Tibial nerve (tissue), 4 donors: ENCODE data around the gene MEGF6. TPM values are rescaled to one million over a fixed set of nuclear protein-coding genes. Genes with fewer than 3 reads are reported as not detected.
"Not testable (repeated sequence)": the region's sequence is repeated elsewhere in the genome, so short reads cannot be mapped to it uniquely, and the experiment has no call there.

Experiments
- DNase-seq, 2 donors: peaks; one replicate each; pipeline ENCODE4 v3.0.0-alpha.2; 2019; ENCODE audit warnings: low spot score in 2 of 2
- H3K27ac ChIP-seq, 4 donors: fragments of 200-600 bp; sonication (generic) in 3 of 4; one replicate each; pipeline ENCODE4 v1.5.1; 2017 to 2019; ENCODE audit warnings: mild to moderate bottlenecking in 1 of 4
- H3K27me3 ChIP-seq, 2 donors: fragments of 200-600 bp; sonication (generic) in 1 of 2; one replicate each; pipeline versions ENCODE4 v1.5.1 to v1.6.0; 2017 to 2019
- H3K36me3 ChIP-seq, 3 donors: fragments of 200-600 bp; sonication (generic); one replicate each; pipeline ENCODE4 v1.5.1; 2018 to 2019
- H3K4me1 ChIP-seq, 4 donors: fragments of 200-600 bp; sonication (generic) in 3 of 4; one replicate each; pipeline ENCODE4 v1.5.1; 2017 to 2019
- H3K4me3 ChIP-seq, 4 donors: fragments of 200-600 bp; sonication (generic) in 3 of 4; one replicate each; pipeline ENCODE4 v1.5.1; 2017 to 2019; ENCODE audit warnings: mild to moderate bottlenecking in 1 of 4, moderate library complexity in 1 of 4
- H3K9me3 ChIP-seq, 4 donors: fragments of 200-600 bp; sonication (generic) in 3 of 4; one replicate each; pipeline ENCODE4 v1.5.1; 2017 to 2019
- CTCF ChIP-seq, 5 experiments: fragments of 200-600 bp in 3 of 5; fragments of 450-650 bp in 2 of 5; sonication (generic) in 3 of 5; IDR thresholded peaks; one replicate each; pipeline ENCODE4 v1.5.1; 2016 to 2019; ENCODE audit warnings: antibody characterized with exemption in 5 of 5, mild to moderate bottlenecking in 3 of 5, moderate library complexity in 2 of 5
- EP300 ChIP-seq, 2 donors: sonication (generic); formaldehyde crosslinking; IDR thresholded peaks; one replicate each; pipeline ENCODE4 v1.6.1; 2017; ENCODE audit warnings: antibody characterized with exemption in 2 of 2, mild to moderate bottlenecking in 1 of 2
- POLR2A ChIP-seq, 2 donors: fragments of 450-650 bp; IDR thresholded peaks; one replicate each; pipeline ENCODE4 v1.6.1; 2017; ENCODE audit warnings: antibody characterized with exemption in 2 of 2, mild to moderate bottlenecking in 2 of 2, moderate library complexity in 2 of 2
- WGBS, 2 donors: methylation state at CpG; one replicate each; pipeline ENCODE4 v1.1.5; 2018; 5-methylcytosine and 5-hydroxymethylcytosine counted together
- total RNA-seq, 4 donors: library from RNA; depleted of rRNA; stranded (reverse); fragments of >200 nt; gene quantifications; one replicate each; pipeline ENCODE4 v1.1.0, GENCODE V29; 2016

MEGF6 gene
- total RNA-seq, 4 donors from 2014 or later = 25.3 to 63.3 (median 42.8) TPM

- no peaks in the 10 kb centered on the region for H3K9me3 ChIP-seq
- no peak overlapping the region for H3K4me3 ChIP-seq
- peaks cover 0 to 22% (median 3%) of the 10 kb centered on the region in 4 donors for H3K4me1 ChIP-seq
- DNase-seq = no peak
- WGBS, 2 donors = 55 to 69% methylated on average over 2 to 10 of the region's 15 CpGs
- TF ChIP-seq CTCF (IDR thresholded peaks at IDR 0.05) = no peak
- no peak for TF ChIP-seq EP300 (IDR thresholded peaks at IDR 0.05)
- no peak for TF ChIP-seq POLR2A (IDR thresholded peaks at IDR 0.05)
- peak overlapping the region in 1 of 4 donors; percentile 46 for H3K27ac ChIP-seq
- H3K27me3 ChIP-seq = no peaks in the 10 kb centered on the region
- no peaks in the 10 kb centered on the region for H3K36me3 ChIP-seq
Measured at GRCh38 chr1:3575993-3576392, 35.3 kb downstream of the MEGF6 start.

DNA sequence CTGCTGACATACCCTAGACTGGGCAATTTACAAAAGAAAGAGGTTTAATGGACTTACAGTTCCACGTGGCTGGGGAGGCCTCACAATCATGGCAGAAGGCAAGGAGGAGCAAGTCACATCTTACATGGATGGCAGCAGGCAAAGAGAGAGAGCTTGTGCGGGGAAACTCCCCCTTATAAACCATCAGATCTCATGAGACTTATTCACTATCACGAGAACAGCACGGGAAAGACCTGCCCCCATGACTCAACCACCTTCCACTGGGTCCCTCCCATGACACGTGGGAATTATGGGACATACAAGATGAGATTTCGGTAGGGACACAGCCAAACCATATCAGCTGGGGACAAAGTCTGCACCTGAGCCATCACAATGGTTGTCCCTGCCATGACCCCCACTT lies 35.8 kb downstream of the MEGF6 start:
- DNase-seq, H3K27me3 ChIP-seq, H3K4me3 ChIP-seq, H3K9me3 ChIP-seq, H3K36me3 ChIP-seq: not testable (repeated sequence)
- H3K4me1 ChIP-seq = peaks cover 0 to 22% (median 3%) of the 10 kb centered on the region in 4 donors
- H3K27ac ChIP-seq = peak overlapping the region in 2 of 4 donors; percentile 42 to 46
- WGBS, 2 donors = 68 to 87% methylated on average over 6 of the region's 6 CpGs

DNA sequence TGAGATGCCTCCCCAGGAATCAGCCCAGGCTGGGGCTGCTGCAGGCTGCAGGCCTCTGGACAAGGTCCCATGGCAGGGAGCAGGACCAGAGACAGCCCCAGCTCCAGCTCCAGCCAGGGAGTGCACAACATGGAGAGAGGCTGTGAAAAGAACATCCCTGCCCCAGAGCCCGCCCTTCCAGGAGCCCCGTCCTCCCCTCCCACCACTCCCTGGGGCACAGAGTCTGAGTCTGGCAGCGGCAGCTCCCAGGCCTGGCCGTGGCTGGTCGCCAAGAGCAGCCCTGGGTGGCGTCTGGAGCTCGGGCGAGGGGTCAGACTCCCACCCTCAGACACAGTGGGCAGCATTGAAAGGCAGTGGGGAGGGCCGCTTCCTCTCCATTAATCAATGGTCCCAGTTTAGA lies 37.8 kb downstream of the MEGF6 start:
- Histone ChIP-seq H3K9me3 (no peaks in the 10 kb centered on the region), H3K27ac (no peak overlapping the region), H3K36me3 (no peaks in the 10 kb centered on the region), H3K4me1 (peaks cover 0 to 27% (median 3%) of the 10 kb centered on the region in 4 donors), H3K27me3 (no peaks in the 10 kb centered on the region), H3K4me3 (no peak overlapping the region)
- 12% methylated on average over 8 of the region's 9 CpGs; no CpG with 5 or more reads in 1 of the 2 donors for WGBS, 2 donors
- no peak for DNase-seq
- TF ChIP-seq POLR2A (IDR thresholded peaks at IDR 0.05) = no peak

DNA sequence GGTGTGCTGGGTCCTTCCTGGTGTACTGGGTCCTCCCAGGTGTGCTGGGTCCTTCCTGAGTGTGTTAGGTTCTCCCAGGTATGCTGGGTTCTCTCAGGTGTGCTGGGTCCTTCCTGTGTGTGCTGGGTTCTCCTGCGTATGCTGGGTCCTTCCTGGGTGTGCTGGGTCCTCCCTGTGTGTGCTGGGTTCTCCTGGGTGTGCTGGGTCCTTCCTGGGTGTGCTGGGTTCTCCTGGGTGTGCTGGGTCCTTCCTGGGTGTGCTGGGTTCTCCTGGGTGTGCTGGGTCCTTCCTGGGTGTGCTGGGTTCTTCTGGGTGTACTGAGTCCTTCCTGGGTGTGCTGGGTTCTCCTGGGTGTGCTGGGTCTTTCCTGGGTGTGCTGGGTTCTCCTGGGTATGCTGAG lies 38.7 kb downstream of the MEGF6 start:
- 80 to 100% methylated on average over 1 of the region's 1 CpG for WGBS, 2 donors
- not testable (repeated sequence) for H3K27me3 ChIP-seq, DNase-seq, H3K36me3 ChIP-seq, H3K4me3 ChIP-seq, H3K9me3 ChIP-seq, H3K27ac ChIP-seq
- peaks cover 0 to 33% (median 3%) of the 10 kb centered on the region in 4 donors for H3K4me1 ChIP-seq

DNA sequence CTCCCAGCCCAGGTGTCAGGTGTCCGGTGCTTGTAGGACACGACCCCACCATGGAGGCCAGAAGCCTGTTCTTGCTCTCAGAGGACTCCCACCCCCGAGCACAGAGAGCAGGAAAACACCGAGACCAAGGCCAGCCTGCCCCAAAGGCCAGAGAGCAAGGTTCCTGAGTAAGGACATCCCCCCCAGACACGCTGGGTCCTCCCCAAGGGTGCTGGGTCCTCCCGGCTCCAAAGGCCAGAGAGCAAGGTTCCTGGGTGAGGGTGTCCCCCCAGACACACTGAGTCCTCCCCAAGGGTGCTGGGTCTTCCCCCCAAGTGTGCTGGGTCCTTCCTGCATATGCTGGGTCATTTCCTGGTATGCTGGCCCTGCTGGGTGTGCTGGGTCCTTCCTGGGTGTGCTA lies 40.0 kb downstream of the MEGF6 start:
- DNase-seq = no peak
- H3K4me3 ChIP-seq = no peak overlapping the region
- H3K36me3 ChIP-seq = no peaks in the 10 kb centered on the region
- no peak overlapping the region for H3K27ac ChIP-seq
- WGBS, 2 donors = 76 to 92% methylated on average over 4 to 5 of the region's 6 CpGs
- no peaks in the 10 kb centered on the region for H3K9me3 ChIP-seq
- no peaks in the 10 kb centered on the region for H3K27me3 ChIP-seq
- H3K4me1 ChIP-seq = peaks cover 0 to 33% (median 3%) of the 10 kb centered on the region in 4 donors
- TF ChIP-seq POLR2A (IDR thresholded peaks at IDR 0.05) (no peak), EP300 (IDR thresholded peaks at IDR 0.05) (no peak), CTCF (IDR thresholded peaks at IDR 0.05) (no peak)

DNA sequence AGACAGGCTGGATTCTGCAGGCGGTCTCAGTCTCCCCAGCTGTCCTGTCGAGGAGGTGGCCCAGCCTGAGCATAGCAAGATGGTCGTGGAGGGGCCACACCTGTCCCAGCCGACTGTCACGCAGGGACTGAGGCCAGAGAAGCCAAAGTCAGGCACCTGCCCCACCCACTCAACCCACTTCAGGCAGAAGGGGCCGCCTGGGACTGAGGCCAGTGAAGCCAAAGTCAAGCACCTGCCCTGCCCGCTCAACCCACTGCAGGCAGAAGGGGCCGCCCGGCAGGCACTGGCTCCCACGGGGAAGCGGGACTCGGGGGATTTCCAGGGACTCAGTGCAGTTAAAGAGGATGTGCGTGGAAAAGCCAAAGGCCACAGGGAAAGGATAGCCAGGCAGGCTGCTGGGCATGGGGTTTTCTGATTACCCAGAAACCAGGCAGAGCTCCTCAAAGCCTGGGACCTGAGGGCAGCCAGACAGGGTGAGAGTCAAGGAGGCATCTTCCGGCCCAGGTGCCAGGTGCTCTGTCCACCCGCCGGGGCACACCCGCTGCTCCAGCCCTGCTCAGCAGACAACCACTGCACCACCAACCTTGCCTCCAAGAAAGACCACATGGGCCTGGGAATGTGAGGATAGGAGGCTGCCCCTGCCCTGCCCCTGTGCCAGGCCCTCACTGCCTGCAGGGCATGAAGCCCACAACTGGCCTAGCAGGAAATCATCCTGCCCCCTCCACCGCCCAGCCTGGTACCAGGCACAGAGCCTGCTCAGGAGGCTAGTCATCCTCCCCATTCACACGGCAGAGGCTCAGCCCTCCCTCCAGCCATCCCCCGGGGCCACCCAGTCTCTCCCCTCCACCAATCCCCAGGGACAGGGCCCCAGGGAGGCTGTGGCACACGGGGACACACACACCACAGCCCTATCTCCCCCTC lies 41.0 kb downstream of the MEGF6 start:
- Histone ChIP-seq H3K4me1 (peaks cover 0 to 37% (median 3%) of the 10 kb centered on the region in 4 donors), H3K36me3 (no peaks in the 10 kb centered on the region), H3K27ac (no peak overlapping the region), H3K4me3 (no peak overlapping the region), H3K27me3 (no peaks in the 10 kb centered on the region), H3K9me3 (no peaks in the 10 kb centered on the region)
- no peak for DNase-seq
- TF ChIP-seq EP300 (IDR thresholded peaks at IDR 0.05) (no peak), CTCF (IDR thresholded peaks at IDR 0.05) (no peak), POLR2A (IDR thresholded peaks at IDR 0.05) (no peak)
- 76 to 78% methylated on average over 19 to 20 of the region's 21 CpGs for WGBS, 2 donors
